ENCODE measurements around the gene ATP6AP1.
"Not testable (repeated sequence)": the region's sequence is repeated elsewhere in the genome, so short reads cannot be mapped to it uniquely, and the experiment has no call there.

Gene ATP6AP1

DNA sequence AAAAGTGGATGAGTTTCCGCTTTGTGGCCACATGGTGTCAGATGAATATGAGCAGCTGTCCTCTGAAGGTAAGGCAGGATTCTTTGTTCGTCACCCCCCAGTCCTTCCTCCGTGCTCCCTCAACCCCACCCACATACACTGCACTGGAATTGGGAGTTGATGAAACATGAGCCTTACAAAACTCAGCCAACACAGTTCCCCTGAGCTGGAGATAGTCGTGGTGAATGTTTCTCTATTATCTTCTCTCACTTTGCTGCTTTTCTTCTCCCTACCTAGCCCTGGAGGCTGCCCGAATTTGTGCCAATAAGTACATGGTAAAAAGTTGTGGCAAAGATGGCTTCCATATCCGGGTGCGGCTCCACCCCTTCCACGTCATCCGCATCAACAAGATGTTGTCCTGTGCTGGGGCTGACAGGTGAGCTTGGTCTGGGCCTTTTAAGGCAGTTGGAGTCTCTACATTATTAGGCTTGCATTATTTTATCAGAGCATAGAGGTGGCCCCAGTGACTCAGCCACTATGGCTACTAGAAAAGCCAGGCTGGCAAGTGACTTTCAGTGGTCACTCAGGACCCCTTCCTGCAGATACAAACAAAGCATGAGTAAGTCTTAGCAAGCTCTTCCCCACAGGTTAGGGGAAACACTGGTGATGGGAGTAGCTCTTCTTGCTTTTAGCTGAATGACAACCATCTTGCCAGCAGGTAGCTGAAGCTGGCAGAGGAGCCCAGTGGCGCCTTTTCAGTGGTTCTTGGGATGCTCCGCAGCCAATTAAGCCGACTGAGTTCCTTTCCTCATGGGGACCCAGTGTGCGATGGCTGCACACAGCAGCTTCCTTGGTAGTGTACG, 28.7 kb upstream of the ATP6AP1 start:
- no peak for DNase-seq

GRCh38 chrX:154400369-154400817, 28.1 kb upstream of the ATP6AP1 start:
- DNase-seq: not testable (repeated sequence)

GRCh38 chrX:154401045-154401799, 27.3 kb upstream of the ATP6AP1 start:
- DNase-seq: peak in 1 of 4 experiments; percentile 14

GRCh38 chrX:154401918-154402621, 26.4 kb upstream of the ATP6AP1 start:
- DNase-seq: no peak

GRCh38 chrX:154402622-154403127, 25.8 kb upstream of the ATP6AP1 start:
- no peak for DNase-seq

DNA sequence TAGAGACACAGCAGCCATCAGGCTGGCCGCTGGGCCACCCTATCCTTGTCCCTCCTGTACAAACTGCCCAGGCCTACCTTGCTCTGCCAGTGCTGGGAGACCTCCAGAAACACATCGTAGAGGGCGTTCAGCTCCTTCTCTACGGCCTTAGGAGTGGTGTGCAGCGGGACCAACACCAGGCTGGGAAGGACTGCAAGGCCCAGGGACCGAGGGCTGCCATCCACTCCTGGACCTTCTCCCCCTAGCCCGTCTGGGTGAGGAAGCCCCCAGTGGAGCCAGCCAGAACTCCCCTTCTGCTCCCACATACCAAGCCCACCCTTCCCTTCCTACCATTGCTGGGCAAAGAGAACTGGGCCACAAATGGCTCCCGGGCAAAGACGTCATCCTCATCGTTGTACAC, 25.3 kb upstream of the ATP6AP1 start:
- no peak for DNase-seq

GRCh38 chrX:154403858-154404257, 24.6 kb upstream of the ATP6AP1 start:
- no peak for DNase-seq

- no peak for DNase-seq
Observed at GRCh38 chrX:154404625-154405192, 23.8 kb upstream of the ATP6AP1 start.

- DNase-seq: no peak
Observed at GRCh38 chrX:154408659-154409221, 19.7 kb upstream of the ATP6AP1 start.

GRCh38 chrX:154409222-154409871, 19.1 kb upstream of the ATP6AP1 start, which contains the start of gene DNASE1L1:
TSS of gene DNASE1L1 (minus strand) at chrX:154409254. CDS start at chrX:154405568, 3,686 bp downstream.
- DNase-seq: peak; percentile 84 to 94 (median 92)

GRCh38 chrX:154411981-154412340, 16.5 kb upstream of the ATP6AP1 start:
- DNase-seq: peak in 3 of 4 experiments; percentile 46 to 71 (median 61)

DNA sequence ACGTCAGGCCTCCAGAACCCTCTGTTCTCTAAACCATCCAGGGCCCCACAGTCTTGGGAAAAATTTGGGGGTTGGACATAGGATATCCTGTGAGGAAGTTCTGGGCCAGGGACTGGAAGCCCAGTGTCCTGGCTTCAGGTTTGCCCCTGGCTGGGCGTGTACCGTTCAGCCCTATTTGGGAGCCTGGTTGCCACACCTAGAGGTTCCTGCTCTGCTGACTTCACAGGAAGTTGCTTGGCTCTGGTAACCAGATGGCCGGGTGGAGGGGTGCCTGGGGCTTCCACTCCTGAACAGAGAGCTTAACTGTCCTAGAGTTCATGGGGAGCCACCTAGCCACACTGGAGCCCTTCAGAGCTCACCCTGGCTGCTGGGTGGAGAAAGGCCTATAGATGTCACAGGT, 16.0 kb upstream of the ATP6AP1 start:
- DNase-seq: peak in 3 of 4 experiments; percentile 46 to 57 (median 48)

- no peak for DNase-seq
Observed at GRCh38 chrX:154413142-154413541, 15.3 kb upstream of the ATP6AP1 start.

- DNase-seq: no peak
Observed at GRCh38 chrX:154417157-154417556, 11.3 kb upstream of the ATP6AP1 start.

GRCh38 chrX:154419189-154419588, 9.3 kb upstream of the ATP6AP1 start:
- DNase-seq: no peak

DNA sequence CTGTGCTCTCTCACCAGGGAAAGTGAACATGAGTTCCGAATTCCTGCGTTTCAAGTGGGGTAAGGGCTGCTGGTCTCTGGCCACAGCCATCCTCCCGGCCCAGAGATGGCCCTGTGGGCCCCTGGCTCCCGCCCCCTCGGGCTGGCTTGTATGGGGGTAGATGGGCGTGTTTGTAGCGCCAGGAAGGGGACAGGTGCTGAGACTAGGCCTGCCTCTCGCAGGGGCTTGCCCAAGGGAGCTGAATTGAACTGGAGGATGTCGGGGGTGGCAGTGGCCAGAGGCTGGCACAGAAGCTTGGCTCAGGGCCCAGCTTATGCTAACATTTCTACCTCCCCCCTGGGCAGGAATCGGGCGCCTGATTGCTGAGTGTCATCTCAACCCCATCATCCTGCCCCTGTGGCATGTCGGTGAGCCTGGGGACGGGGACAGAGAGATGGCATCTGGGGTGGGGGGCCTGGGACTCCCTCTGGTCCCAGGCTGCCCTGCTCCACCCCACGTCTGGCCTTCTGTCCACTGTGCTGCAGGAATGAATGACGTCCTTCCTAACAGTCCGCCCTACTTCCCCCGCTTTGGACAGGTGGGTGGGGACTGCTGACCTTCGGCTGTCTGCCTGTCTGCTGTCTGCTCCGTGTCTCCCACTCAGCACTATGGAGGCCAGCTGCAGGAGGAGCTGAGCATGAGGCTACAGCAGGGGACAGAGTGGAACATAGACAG, 8.6 kb upstream of the ATP6AP1 start:
- no peak for DNase-seq

- DNase-seq: no peak
Observed at GRCh38 chrX:154420402-154420756, 8.1 kb upstream of the ATP6AP1 start.

DNA sequence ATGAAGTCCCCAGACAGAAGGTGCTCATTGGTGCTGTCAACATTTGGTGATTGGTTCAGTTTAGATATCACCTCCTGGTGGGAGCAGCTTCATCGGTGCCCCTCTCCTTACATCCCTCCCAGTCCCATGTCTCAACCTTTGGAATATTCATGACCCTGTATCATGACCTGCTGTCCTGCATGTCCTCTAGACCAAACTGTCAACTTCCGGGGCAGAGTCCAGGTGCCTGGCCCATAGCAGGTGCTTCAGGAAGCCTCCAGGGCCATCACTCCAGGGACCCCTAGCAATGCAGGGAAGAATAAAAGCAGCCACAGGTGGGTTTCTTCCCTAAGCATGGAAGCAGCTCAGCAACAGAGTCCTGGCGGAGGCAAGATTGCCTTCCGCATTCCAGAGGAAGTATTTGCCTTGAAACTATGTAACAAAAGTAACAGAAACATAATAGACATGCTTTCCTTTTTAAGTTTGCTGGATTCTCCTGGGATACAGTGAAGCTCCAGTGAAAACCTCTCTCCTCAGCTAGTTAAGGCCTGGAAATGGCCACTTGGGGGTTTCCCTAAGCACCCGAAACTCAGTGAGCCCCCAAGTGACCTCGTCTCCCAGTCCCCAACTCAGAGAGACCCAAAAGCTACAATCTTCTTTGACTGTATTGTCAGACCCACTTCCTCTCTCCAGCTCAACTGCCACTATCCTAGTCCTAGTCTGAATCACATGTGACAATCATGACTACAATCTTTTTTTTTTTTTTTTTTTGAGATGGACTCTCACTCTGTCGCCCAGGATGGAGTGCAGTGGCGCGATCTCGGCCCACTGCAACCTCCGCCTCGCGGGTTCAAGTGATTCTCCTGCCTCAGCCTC, 1.3 kb upstream of the ATP6AP1 start:
- DNase-seq: peak in 3 of 4 experiments; percentile 31 to 62 (median 59)

DNA sequence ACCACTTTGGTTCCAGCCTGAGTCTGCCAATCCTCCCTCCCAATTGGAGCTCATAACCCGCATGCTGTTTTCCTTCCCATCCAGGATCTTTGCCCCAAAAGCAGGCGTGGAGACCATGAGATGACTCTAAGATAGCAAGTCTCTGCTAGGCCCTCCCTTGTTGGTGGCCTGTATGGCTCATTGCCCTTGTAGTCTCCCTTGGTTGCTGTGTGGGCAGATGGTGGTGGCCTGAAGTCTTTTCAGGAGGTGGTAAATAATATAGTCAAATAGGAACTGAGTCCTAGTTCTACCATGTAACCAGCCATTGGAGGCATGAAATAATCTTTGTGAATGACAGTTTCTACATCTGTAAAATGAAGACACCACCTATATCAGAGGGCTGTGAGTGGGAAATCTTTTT, 1.2 kb downstream of the ATP6AP1 start:
- peak in 3 of 4 experiments; percentile 53 to 54 (median 54) for DNase-seq

DNA sequence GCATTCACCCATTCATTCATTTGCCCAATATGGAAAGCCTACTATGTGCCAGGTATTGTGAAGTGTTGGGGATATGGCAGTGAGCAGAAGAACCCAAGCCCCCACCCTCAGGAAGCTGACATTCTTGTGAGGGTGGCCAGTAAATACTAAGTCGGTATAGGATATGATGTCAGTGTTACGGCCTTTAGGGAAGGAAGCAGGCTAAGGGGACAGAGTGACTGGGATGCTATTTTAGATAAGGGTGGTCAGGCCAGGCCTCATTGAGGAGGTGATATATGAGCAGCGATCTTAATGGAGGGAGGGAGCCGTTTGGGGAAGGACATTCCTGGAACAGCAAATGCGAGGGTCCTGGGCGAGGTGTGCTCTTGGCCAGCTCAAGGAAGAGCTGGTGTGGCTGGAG, 2.0 kb downstream of the ATP6AP1 start:
- peak; percentile 30 to 60 (median 47) for DNase-seq

Measured in suppressor macrophage (primary cell).